BE2C (cell line): ENCODE results near the gene MAPKAP1.
A peak's percentile ranks its signal among the peaks of the same experiment; 100 is the strongest.

Experiments used
- DNase-seq: peaks from one replicate; pipeline ENCODE4 v3.0.0-alpha.2; 2020
- H3K27me3 ChIP-seq: fragments of 250-450 bp; sonication (Bioruptor Pico); 2 replicates; pipeline ENCODE4 v1.5.1; 2020; ENCODE audit warnings: mild to moderate bottlenecking
- H3K36me3 ChIP-seq: fragments of 250-450 bp; sonication (Bioruptor Pico); 2 replicates; pipeline ENCODE4 v1.5.1; 2020; ENCODE audit warnings: mild to moderate bottlenecking
- H3K4me1 ChIP-seq: fragments of 250-450 bp; sonication (Bioruptor Pico); 2 replicates; pipeline ENCODE4 v1.5.1; 2020
- H3K4me3 ChIP-seq: 2 replicates; pipeline ENCODE4 v1.5.1; 2011; ENCODE audit warnings: low read depth, low read length
- H3K9me3 ChIP-seq: fragments of 250-450 bp; sonication (Bioruptor Pico); 2 replicates; pipeline ENCODE4 v1.5.1; 2020
- CTCF ChIP-seq: IDR thresholded peaks from 2 replicates; pipeline ENCODE4 v1.5.1; 2012; ENCODE audit warnings: mild to moderate bottlenecking, low read depth, low read length

MAPKAP1 gene

DNA sequence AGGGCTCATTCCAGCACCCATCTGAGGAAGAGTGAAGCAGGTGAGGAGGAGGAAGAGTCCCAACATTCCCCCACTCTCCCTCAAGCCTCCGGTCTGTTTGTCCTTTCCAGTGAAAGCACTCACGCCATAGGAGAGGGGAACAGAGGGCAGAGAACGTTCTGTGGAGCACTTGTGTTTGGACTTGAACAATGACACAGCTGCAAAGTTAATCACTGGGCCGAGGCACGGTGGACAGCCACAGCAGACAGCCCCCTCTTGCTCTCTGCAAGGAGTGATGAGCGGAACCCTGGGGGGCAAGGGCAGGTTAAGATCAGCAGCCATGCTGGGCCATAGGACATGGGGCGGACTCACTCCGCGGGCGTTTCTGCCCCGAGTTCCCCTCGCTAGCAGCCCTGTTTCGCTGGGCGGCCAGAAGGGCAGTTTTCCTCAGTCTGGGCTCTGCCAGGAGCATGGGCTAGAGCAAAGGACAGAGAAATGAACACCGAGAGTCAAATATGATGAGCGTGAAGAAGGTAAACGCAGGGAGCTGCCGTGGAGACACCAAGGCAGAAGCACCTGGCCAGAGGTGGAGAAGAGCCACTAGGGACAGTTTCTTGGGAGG, 259.7 kb downstream of the MAPKAP1 start:
- H3K4me1 ChIP-seq: peaks cover 16% of the 10 kb centered on the region
- no peaks in the 10 kb centered on the region for H3K36me3 ChIP-seq
- no peak for DNase-seq
- H3K27me3 ChIP-seq: no peaks in the 10 kb centered on the region
- no peaks in the 10 kb centered on the region for H3K9me3 ChIP-seq
- H3K4me3 ChIP-seq: no peak overlapping the region
- no peak for TF ChIP-seq CTCF

DNA sequence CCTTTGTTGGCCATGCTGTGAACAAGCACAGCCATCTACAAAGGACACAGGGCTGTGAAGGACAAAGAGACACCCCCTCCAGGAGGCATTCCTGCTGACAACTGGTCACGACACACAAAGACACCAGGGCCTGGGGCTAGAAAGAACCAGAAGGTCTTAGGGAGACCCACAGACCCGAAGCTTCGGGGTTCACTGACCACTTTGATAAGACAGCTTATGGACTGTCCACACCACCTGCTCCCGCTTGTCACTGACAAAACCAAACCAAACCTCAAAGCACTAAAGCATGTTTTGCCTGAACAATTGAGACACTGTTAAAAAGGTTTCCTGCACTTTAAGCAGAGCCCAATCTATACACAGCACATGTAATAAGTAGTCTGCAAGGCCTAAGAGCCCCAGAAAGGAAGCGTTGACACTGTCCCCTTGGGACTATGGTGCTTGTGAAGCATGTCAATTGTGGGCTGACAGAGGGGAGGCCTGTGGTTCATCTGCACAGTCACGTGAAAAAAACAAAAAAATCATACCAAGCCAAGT, 260.4 kb downstream of the MAPKAP1 start:
- Histone ChIP-seq H3K27me3 (no peaks in the 10 kb centered on the region), H3K4me1 (peaks cover 16% of the 10 kb centered on the region), H3K36me3 (no peaks in the 10 kb centered on the region), H3K4me3 (no peak overlapping the region), H3K9me3 (no peaks in the 10 kb centered on the region)
- DNase-seq: peak; percentile 57
- TF ChIP-seq CTCF: no peak

GRCh38 chr9:125444956-125445506, 262.0 kb downstream of the MAPKAP1 start:
- H3K4me1 ChIP-seq: peaks cover 15% of the 10 kb centered on the region
- no peak for DNase-seq
- H3K9me3 ChIP-seq: no peaks in the 10 kb centered on the region
- H3K36me3 ChIP-seq: no peaks in the 10 kb centered on the region
- H3K27me3 ChIP-seq: no peaks in the 10 kb centered on the region
- H3K4me3 ChIP-seq: no peak overlapping the region
- TF ChIP-seq CTCF: no peak

DNA sequence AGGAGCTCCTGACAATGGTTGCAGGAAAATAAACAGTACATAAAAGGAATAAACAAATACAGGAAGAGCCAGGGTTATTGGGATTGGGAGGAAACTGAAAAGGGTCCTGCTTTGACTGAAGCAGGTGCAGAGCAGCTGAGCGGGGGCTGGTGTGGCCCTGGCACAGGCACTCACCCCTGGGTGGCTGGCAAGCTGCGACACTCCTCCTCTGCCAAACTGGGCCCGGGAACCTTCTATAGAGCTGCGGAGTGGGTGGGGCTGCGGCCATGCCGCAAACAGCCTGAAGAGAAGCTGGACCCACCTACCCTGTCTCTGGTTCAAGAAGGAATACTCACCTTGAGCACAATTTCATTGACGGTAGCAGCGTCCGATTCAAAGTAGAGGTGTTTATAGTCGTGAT, 262.8 kb downstream of the MAPKAP1 start:
- H3K4me1 ChIP-seq: peaks cover 15% of the 10 kb centered on the region
- no peaks in the 10 kb centered on the region for H3K9me3 ChIP-seq
- no peaks in the 10 kb centered on the region for H3K27me3 ChIP-seq
- H3K4me3 ChIP-seq: no peak overlapping the region
- no peaks in the 10 kb centered on the region for H3K36me3 ChIP-seq
- TF ChIP-seq CTCF: no peak
- DNase-seq: no peak

GRCh38 chr9:125443367-125443766, 263.6 kb downstream of the MAPKAP1 start:
- H3K4me1 ChIP-seq: peaks cover 15% of the 10 kb centered on the region
- no peak for DNase-seq
- no peaks in the 10 kb centered on the region for H3K27me3 ChIP-seq
- no peak overlapping the region for H3K4me3 ChIP-seq
- no peak for TF ChIP-seq CTCF
- no peaks in the 10 kb centered on the region for H3K9me3 ChIP-seq
- no peaks in the 10 kb centered on the region for H3K36me3 ChIP-seq

GRCh38 chr9:125442452-125442851, 264.6 kb downstream of the MAPKAP1 start:
- TF ChIP-seq CTCF: no peak
- Histone ChIP-seq H3K4me1 (peaks cover 15% of the 10 kb centered on the region), H3K9me3 (no peaks in the 10 kb centered on the region), H3K27me3 (no peaks in the 10 kb centered on the region), H3K4me3 (no peak overlapping the region), H3K36me3 (no peaks in the 10 kb centered on the region)
- DNase-seq: no peak
